ENCODE measurements around the gene SZRD1. TPM values are rescaled to one million over a fixed set of nuclear protein-coding genes. Genes with fewer than 3 reads are reported as not detected.
A peak's percentile ranks its signal among the peaks of the same experiment; 100 is the strongest.

Gene SZRD1
- total RNA-seq, 4 donors from 2014 or later, result 24.4 to 126 (median 47.2) TPM

DNA sequence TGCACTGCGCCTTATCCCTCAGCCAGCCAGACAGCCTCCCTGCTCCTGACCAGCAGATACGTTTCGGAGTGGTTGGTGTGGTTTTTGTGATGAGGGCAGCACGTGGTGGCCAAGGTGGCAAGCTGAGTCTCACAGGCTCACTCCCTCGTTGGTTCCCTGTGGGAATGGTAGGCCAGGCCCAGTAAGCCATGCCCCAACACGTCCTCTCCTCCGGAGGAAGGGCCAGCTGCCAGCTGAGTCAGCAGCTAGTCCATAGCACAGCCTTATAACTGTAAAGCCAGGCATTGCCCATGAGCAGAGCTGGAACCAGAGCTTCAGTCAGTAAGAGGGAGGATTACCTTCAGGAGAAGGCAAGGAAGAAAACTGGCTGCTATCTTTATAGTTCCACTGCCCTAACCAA lies 29.5 kb downstream of the SZRD1 start:
- TF ChIP-seq POLR2A (IDR thresholded peaks at IDR 0.05), result no peak
- TF ChIP-seq, protein P1, sequence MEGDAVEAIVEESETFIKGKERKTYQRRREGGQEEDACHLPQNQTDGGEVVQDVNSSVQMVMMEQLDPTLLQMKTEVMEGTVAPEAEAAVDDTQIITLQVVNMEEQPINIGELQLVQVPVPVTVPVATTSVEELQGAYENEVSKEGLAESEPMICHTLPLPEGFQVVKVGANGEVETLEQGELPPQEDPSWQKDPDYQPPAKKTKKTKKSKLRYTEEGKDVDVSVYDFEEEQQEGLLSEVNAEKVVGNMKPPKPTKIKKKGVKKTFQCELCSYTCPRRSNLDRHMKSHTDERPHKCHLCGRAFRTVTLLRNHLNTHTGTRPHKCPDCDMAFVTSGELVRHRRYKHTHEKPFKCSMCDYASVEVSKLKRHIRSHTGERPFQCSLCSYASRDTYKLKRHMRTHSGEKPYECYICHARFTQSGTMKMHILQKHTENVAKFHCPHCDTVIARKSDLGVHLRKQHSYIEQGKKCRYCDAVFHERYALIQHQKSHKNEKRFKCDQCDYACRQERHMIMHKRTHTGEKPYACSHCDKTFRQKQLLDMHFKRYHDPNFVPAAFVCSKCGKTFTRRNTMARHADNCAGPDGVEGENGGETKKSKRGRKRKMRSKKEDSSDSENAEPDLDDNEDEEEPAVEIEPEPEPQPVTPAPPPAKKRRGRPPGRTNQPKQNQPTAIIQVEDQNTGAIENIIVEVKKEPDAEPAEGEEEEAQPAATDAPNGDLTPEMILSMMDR (IDR thresholded peaks at IDR 0.05), result no peak
- peaks cover 5 to 14% of the 10 kb centered on the region in 2 donors for H3K4me1 ChIP-seq
- peak; percentile 27 to 34 for DNase-seq
- intact Hi-C loops (cut with DNase I; ENCODE audit: low total_unique reads), result no loop called here
- H3K27me3 ChIP-seq, result no peaks in the 10 kb centered on the region
- H3K36me3 ChIP-seq, result no peaks in the 10 kb centered on the region
- H3K9me3 ChIP-seq, result no peaks in the 10 kb centered on the region
- H3K4me3 ChIP-seq, result no peak overlapping the region
- H3K27ac ChIP-seq, result peak overlapping the region in 1 of 2 donors; percentile 28

DNA sequence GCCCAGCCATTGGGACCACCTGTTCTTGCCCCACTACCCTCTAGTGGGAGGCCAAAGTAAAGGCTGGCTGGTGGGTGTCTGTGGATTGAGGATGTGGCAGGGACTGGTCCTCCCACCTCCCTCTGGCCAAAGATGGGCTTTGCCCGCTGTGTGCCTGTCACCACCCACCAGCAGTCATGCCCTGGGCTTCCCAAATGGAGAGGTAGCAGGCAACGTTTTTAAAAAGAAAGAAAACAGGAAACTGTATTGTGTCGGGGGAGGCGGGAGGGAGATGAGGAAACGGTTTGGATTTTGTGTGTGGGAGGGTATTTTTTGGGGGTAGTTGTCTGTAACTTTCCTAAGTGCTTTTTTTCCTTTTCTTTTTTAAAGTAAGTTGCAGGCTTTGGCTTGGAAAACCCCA lies 30.1 kb downstream of the SZRD1 start:
- Histone ChIP-seq H3K36me3 (no peaks in the 10 kb centered on the region), H3K4me1 (peaks cover 2 to 11% of the 10 kb centered on the region in 2 donors), H3K27ac (peak overlapping the region in 1 of 2 donors; percentile 28), H3K27me3 (no peaks in the 10 kb centered on the region), H3K9me3 (no peaks in the 10 kb centered on the region), H3K4me3 (no peak overlapping the region)
- no peak for DNase-seq
- intact Hi-C loops (cut with DNase I; ENCODE audit: low total_unique reads), result no loop called here
- TF ChIP-seq, protein P1 (IDR thresholded peaks at IDR 0.05), result no peak
- no peak for TF ChIP-seq POLR2A (IDR thresholded peaks at IDR 0.05)

DNA sequence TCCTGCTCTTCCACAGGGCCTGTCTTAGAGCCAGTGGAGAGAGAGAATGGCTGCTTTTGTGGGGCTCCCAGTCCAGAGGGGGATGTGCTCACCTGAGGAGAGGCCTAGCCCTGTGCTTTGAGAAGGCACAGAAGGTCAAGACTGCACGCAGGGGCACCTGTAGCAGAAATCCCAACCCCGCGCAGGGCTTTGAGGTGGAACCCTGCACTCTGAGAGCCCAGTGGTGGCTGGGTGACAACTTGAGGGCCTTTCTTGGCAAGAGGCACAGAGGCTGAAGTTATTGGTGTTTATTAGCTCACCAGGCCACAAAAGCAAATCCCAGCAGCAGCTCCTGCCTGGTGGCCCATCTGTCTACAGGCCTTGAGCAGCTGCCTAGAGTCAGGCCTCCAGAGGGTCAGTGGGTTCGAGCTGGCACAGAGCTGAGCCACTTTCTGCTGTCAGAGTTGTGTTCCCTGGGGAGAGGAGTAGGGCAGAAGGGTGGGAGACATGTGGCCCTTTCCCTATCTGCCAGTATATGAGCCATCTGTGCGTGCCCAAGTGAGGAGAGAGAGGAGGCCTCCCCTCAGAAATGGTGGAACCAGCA lies 31.4 kb downstream of the SZRD1 start:
- Histone ChIP-seq H3K27me3 (no peaks in the 10 kb centered on the region), H3K4me3 (no peak overlapping the region), H3K9me3 (no peaks in the 10 kb centered on the region), H3K36me3 (no peaks in the 10 kb centered on the region), H3K4me1 (peaks cover 0 to 5% of the 10 kb centered on the region in 2 donors), H3K27ac (no peak overlapping the region)
- DNase-seq, result no peak
- intact Hi-C loops (cut with DNase I; ENCODE audit: low total_unique reads), result no loop called here
- TF ChIP-seq POLR2A (IDR thresholded peaks at IDR 0.05), result no peak
- TF ChIP-seq, protein P1 (IDR thresholded peaks at IDR 0.05), result no peak

DNA sequence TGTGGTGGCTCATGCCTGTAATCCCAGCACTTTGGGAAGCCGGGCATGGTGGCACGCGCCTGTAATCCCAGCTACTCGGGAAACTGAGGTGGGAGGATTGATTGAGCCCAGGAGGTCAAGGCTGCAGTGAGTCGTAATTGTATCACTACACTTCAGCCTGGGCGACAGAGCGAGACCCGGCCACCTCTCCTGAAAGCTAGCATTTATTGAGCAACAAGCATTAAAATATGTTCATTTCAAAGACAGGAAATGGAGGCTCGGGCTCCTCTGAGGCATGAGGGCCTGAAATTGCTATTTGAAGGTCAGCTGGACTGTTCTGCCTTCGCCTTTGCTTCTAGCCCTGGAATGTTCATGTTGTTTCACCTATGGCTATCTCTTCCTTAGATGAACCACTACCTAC lies 35.7 kb downstream of the SZRD1 start:
- TF ChIP-seq, protein P1 (IDR thresholded peaks at IDR 0.05), result no peak
- TF ChIP-seq POLR2A (IDR thresholded peaks at IDR 0.05), result no peak
- H3K4me1 ChIP-seq, result no peaks in the 10 kb centered on the region
- H3K27me3 ChIP-seq, result no peaks in the 10 kb centered on the region

DNA sequence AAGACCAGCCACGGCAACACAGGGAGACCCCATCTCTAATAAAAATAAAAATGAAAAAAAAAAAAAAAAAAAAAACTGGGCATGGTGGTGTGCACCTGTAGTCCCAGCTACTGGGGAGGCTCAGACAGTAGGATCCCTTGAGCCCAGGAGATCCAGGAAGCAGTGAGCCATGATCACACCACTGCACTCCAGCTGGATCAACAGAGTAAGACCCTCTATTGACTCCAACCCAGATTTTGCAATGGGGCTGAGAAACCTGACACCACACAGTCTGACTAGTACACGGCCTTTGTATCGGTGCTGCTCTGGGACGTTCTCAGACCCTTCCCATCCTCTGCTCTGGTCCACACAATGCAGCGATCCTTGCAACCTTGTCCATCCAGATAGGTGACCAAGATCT lies 38.4 kb downstream of the SZRD1 start:
- Histone ChIP-seq H3K27me3 (no peaks in the 10 kb centered on the region), H3K4me1 (no peaks in the 10 kb centered on the region), H3K9me3 (no peaks in the 10 kb centered on the region), H3K36me3 (no peaks in the 10 kb centered on the region), H3K4me3 (no peak overlapping the region), H3K27ac (no peak overlapping the region)
- TF ChIP-seq, protein P1 (IDR thresholded peaks at IDR 0.05), result no peak
- DNase-seq, result no peak
- intact Hi-C loops (cut with DNase I; ENCODE audit: low total_unique reads), result no loop called here

More for the DNA sequence above, 35.7 kb downstream of the SZRD1 start:
- intact Hi-C loops (cut with DNase I; ENCODE audit: low total_unique reads), result no loop called here
- H3K36me3 ChIP-seq, result no peaks in the 10 kb centered on the region
- no peak overlapping the region for H3K27ac ChIP-seq
- no peak for DNase-seq
- H3K9me3 ChIP-seq, result no peaks in the 10 kb centered on the region
- H3K4me3 ChIP-seq, result no peak overlapping the region

Measured in uterus (tissue), 4 donors.